DOHH2 (cell line): ENCODE data around the gene COL13A1.

Experiments
- EZH2phosphoT487 ChIP-seq: fragments of 200-600 bp; sonication (generic); IDR thresholded peaks from 2 replicates; pipeline ENCODE4 v1.6.1; 2017; ENCODE audit warnings: borderline replicate concordance, mild to moderate bottlenecking, antibody characterized with exemption, low read length, moderate library complexity, mixed read lengths
- TF ChIP-seq, protein P1 (sequence below): fragments of 200-600 bp; sonication (generic); IDR thresholded peaks from one replicate; pipeline ENCODE4 v1.5.1; 2014; ENCODE audit warnings: antibody characterized with exemption, mild to moderate bottlenecking, low read depth, low read length; ENCODE audit not compliant: poor library complexity, severe bottlenecking

DNA sequence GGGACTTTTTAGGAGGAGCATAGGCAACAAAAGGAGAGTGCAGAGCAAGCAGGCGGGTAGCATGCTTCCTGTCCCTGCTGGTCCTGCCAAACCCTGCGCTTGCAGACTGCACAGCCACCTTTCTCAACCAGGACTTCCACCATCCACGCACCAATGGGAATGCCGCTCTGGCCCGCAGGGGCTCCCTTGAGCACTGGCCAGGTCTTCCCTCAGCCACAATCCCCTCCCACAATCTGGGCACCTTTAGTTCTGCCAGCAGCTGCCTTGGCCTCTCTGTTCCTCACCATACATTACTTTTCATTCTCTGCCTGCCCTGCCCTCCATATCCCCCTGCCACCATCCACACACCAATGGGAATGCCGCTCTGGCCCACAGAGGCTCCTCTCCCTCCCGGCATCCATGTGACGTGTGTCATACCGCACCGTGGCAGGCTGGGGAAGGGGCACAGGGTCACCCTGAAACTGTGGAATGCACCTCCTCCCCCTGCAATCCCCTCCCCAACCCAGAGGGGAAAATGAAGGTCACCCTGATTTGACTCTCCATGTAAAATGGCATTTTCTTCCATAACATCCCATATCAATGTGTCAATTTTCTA is 153.6 kb downstream of the COL13A1 start:
- TF ChIP-seq, protein P1, sequence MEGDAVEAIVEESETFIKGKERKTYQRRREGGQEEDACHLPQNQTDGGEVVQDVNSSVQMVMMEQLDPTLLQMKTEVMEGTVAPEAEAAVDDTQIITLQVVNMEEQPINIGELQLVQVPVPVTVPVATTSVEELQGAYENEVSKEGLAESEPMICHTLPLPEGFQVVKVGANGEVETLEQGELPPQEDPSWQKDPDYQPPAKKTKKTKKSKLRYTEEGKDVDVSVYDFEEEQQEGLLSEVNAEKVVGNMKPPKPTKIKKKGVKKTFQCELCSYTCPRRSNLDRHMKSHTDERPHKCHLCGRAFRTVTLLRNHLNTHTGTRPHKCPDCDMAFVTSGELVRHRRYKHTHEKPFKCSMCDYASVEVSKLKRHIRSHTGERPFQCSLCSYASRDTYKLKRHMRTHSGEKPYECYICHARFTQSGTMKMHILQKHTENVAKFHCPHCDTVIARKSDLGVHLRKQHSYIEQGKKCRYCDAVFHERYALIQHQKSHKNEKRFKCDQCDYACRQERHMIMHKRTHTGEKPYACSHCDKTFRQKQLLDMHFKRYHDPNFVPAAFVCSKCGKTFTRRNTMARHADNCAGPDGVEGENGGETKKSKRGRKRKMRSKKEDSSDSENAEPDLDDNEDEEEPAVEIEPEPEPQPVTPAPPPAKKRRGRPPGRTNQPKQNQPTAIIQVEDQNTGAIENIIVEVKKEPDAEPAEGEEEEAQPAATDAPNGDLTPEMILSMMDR = no peak
- TF ChIP-seq EZH2phosphoT487 = no peak
